Keratinocyte (primary cell): Measurements from ENCODE around the gene POLR2L. TPM values are rescaled to one million over a fixed set of nuclear protein-coding genes. Genes with fewer than 3 reads are reported as not detected.

Experiments
- DNase-seq: peaks from one replicate; pipeline ENCODE4 v3.0.0-alpha.2; 2011; ENCODE audit warnings: low read depth, missing footprints, low spot score
- FAIRE-seq: peaks from 2 replicates; lab custom pipeline; 2011; peaks lifted over from hg19 to GRCh38; lab: Jason Lieb, UNC
- H2AFZ ChIP-seq: 2 replicates; pipeline ENCODE4 v1.6.0; 2012; ENCODE audit warnings: low read length, control low read depth, inconsistent platforms; ENCODE audit not compliant: control insufficient read depth
- H3K27ac ChIP-seq: 2 replicates; pipeline ENCODE4 v1.5.1; 2011; ENCODE audit warnings: low read length; ENCODE audit not compliant: control insufficient read depth, insufficient read depth
- H3K27me3 ChIP-seq: 3 replicates; pipeline ENCODE4 v1.6.0; 2011; ENCODE audit warnings: low read length; ENCODE audit not compliant: control insufficient read depth, insufficient read depth; ENCODE audit errors: extremely low read depth
- H3K36me3 ChIP-seq, 2 experiments: 2 replicates in 1 of 2; 3 replicates in 1 of 2; pipeline ENCODE4 v1.5.1; 2011; ENCODE audit warnings: low read length in 2 of 2, mild to moderate bottlenecking in 1 of 2; ENCODE audit not compliant: control insufficient read depth in 2 of 2, insufficient read depth in 2 of 2; ENCODE audit errors: extremely low read depth in 1 of 2
- H3K4me1 ChIP-seq: 3 replicates; pipeline ENCODE4 v1.5.1; 2011; ENCODE audit warnings: low read length; ENCODE audit not compliant: control insufficient read depth, insufficient read depth; ENCODE audit errors: extremely low read depth
- H3K4me2 ChIP-seq: 3 replicates; pipeline ENCODE4 v1.6.0; 2011; ENCODE audit warnings: low read depth, low read length; ENCODE audit not compliant: control insufficient read depth, insufficient read depth; ENCODE audit errors: extremely low read depth
- H3K4me3 ChIP-seq, 3 experiments: fragments of 200-600 bp in 1 of 3; sonication (generic) in 1 of 3; 2 replicates in 2 of 3; 3 replicates in 1 of 3; pipeline ENCODE4 v1.5.1; 2011 to 2016; ENCODE audit warnings: low read length in 3 of 3, mild to moderate bottlenecking in 3 of 3, control low read depth in 2 of 3, inconsistent platforms in 1 of 3, low read depth in 1 of 3, mixed read lengths in 1 of 3, mixed run types in 1 of 3, moderate library complexity in 1 of 3; ENCODE audit not compliant: control insufficient read depth in 2 of 3, insufficient read depth in 2 of 3; ENCODE audit errors: extremely low read depth in 1 of 3
- H3K79me2 ChIP-seq: 2 replicates; pipeline ENCODE4 v1.6.0; 2012; ENCODE audit warnings: low read length; ENCODE audit not compliant: control insufficient read depth, insufficient read depth
- H3K9ac ChIP-seq: 3 replicates; pipeline ENCODE4 v1.6.0; 2011; ENCODE audit warnings: low read length; ENCODE audit not compliant: control insufficient read depth, insufficient read depth; ENCODE audit errors: extremely low read depth
- H3K9me1 ChIP-seq: 3 replicates; pipeline ENCODE4 v1.6.0; 2011; ENCODE audit warnings: low read length; ENCODE audit not compliant: control insufficient read depth, insufficient read depth; ENCODE audit errors: extremely low read depth
- H3K9me3 ChIP-seq: 2 replicates; pipeline ENCODE4 v1.5.1; 2012; ENCODE audit warnings: low read depth, low read length; ENCODE audit not compliant: control insufficient read depth
- H4K20me1 ChIP-seq: 3 replicates; pipeline ENCODE4 v1.6.0; 2011; ENCODE audit warnings: low read length; ENCODE audit not compliant: control insufficient read depth, insufficient read depth; ENCODE audit errors: extremely low read depth
- CTCF ChIP-seq, 3 experiments: IDR thresholded peaks in 1 of 3; conservative IDR thresholded peaks in 1 of 3; optimal IDR thresholded peaks in 1 of 3; 2 replicates in 2 of 3; 3 replicates in 1 of 3; pipeline versions ENCODE3 to v1.5.1; 2011; ENCODE audit warnings: low read length in 3 of 3, mild to moderate bottlenecking in 3 of 3, moderate library complexity in 2 of 3, control low read depth in 1 of 3, inconsistent platforms in 1 of 3; ENCODE audit not compliant: insufficient read depth in 2 of 3; ENCODE audit errors: extremely low read depth in 1 of 3
- EZH2 ChIP-seq: IDR thresholded peaks from one replicate; pipeline ENCODE4 v1.6.1; 2012; ENCODE audit warnings: inconsistent platforms, mild to moderate bottlenecking, low read length, moderate library complexity
- dilution Hi-C: fragments of 300-500 bp; cut with MboI; formaldehyde crosslinking; loops from one replicate; pipeline ENCODE4 v1.7.0; 2020; ENCODE audit warnings: low sequenced_read_pairs; ENCODE audit not compliant: extremely low pct_ligation_motif_present
- polyA plus RNA-seq, 5 experiments: library from polyadenylated mRNA; depleted of rRNA in 3 of 5; stranded (reverse) in 3 of 5; stranded (forward) in 1 of 5; unstranded in 1 of 5; fragments of >200 nt; gene quantifications; 1 replicate in 1 of 5; 2 replicates in 3 of 5; 3 replicates in 1 of 5; pipeline versions ENCODE4 v1.2.1 to v1.2.3, GENCODE V29; 2011 to 2012; ENCODE audit warnings: missing spikeins in 2 of 5, low read depth in 1 of 5, low replicate concordance in 1 of 5

The POLR2L gene
- polyA plus RNA-seq, 1 donor (not counting 4 experiments of a cell fraction or from before 2014, with no cell fraction given), result 145 TPM

DNA sequence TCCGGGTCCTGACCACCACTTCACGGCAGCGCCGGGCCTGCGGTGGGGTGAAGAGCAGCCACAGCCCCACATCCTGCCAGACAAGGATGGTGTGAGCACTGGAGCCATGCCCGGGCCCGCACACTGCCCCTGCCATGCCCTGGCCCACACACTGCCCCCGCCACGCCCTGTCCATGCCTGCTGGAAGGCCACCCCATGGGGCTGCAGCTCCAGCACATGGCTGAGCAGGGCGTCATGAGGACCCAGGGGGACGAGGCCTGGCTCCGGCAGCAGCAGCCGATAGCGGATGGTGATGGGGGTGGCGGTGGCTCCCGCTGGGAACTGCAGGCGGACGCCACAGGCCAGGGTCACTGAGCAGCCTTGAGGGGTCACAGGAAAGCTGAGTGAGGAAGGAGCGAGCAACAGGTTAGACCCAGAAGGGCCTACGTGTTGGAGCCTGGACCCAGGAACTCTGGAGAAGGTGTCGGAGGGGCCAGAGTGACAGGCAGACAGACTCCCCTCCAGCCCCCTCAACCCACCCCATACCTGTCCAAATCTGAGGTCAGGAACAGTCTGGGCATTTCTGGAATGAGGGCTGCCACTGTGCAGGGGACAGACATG is 40.2 kb downstream of the POLR2L start:
- H3K9ac ChIP-seq, result no peak overlapping the region

GRCh38 chr11:801097-801780 is 41.1 kb downstream of the POLR2L start:
- H2AFZ ChIP-seq, result no peak overlapping the region
- H3K9ac ChIP-seq, result no peak overlapping the region
- H3K4me3 ChIP-seq, result no peak overlapping the region
- H3K4me2 ChIP-seq, result no peak overlapping the region
- no peak for FAIRE-seq
- DNase-seq, result no peak
- H3K27ac ChIP-seq, result no peak overlapping the region
- peaks cover 0 to 17% of the 10 kb centered on the region in 2 experiments for H3K36me3 ChIP-seq
- H3K4me1 ChIP-seq, result peaks cover 28% of the 10 kb centered on the region
- no peaks in the 10 kb centered on the region for H3K9me3 ChIP-seq
- H4K20me1 ChIP-seq, result no peaks in the 10 kb centered on the region
- TF ChIP-seq CTCF (optimal IDR thresholded peaks at IDR 0.05 in 1 of 3, IDR thresholded peaks at IDR 0.05 in 1 of 3, conservative IDR thresholded peaks at IDR 0.05 in 1 of 3; ENCODE audit: extremely low read depth in 1 of 3, insufficient read depth in 2 of 3, low read length in 3 of 3), result no peak
- no peaks in the 10 kb centered on the region for H3K9me1 ChIP-seq
- dilution Hi-C loops, result no loop called here
- no peaks in the 10 kb centered on the region for H3K27me3 ChIP-seq
- H3K79me2 ChIP-seq, result no peaks in the 10 kb centered on the region

More for the DNA sequence above, 40.2 kb downstream of the POLR2L start:
- Histone ChIP-seq H3K4me3 (no peak overlapping the region), H3K79me2 (no peaks in the 10 kb centered on the region), H3K9me1 (no peaks in the 10 kb centered on the region), H3K36me3 (peaks cover 0 to 17% of the 10 kb centered on the region in 2 experiments), H4K20me1 (no peaks in the 10 kb centered on the region), H3K27ac (no peak overlapping the region), H3K4me1 (peaks cover 19% of the 10 kb centered on the region), H3K4me2 (no peak overlapping the region), H2AFZ (no peak overlapping the region), H3K27me3 (no peaks in the 10 kb centered on the region), H3K9me3 (no peaks in the 10 kb centered on the region)
- dilution Hi-C loops, result no loop called here
- TF ChIP-seq EZH2, result no peak
- no peak for TF ChIP-seq CTCF (optimal IDR thresholded peaks at IDR 0.05 in 1 of 3, IDR thresholded peaks at IDR 0.05 in 1 of 3, conservative IDR thresholded peaks at IDR 0.05 in 1 of 3; ENCODE audit: extremely low read depth in 1 of 3, insufficient read depth in 2 of 3, low read length in 3 of 3)
- no peak for FAIRE-seq
- DNase-seq, result no peak
